ENCODE measurements around the gene MTOR. TPM values are rescaled to one million over a fixed set of nuclear protein-coding genes. Genes with fewer than 3 reads are reported as not detected.
"Not testable (repeated sequence)": the region's sequence is repeated elsewhere in the genome, so short reads cannot be mapped to it uniquely, and the experiment has no call there.

MTOR gene
- total RNA-seq = 10 to 100 TPM; 43.9 to 45.9 TPM
- polyA plus RNA-seq = 1 to 10 TPM; 3.5 to 7.2 (median 4.7) TPM
- total RNA-seq = 143 to 238 (median 185) reads per million in 6 experiments

DNA sequence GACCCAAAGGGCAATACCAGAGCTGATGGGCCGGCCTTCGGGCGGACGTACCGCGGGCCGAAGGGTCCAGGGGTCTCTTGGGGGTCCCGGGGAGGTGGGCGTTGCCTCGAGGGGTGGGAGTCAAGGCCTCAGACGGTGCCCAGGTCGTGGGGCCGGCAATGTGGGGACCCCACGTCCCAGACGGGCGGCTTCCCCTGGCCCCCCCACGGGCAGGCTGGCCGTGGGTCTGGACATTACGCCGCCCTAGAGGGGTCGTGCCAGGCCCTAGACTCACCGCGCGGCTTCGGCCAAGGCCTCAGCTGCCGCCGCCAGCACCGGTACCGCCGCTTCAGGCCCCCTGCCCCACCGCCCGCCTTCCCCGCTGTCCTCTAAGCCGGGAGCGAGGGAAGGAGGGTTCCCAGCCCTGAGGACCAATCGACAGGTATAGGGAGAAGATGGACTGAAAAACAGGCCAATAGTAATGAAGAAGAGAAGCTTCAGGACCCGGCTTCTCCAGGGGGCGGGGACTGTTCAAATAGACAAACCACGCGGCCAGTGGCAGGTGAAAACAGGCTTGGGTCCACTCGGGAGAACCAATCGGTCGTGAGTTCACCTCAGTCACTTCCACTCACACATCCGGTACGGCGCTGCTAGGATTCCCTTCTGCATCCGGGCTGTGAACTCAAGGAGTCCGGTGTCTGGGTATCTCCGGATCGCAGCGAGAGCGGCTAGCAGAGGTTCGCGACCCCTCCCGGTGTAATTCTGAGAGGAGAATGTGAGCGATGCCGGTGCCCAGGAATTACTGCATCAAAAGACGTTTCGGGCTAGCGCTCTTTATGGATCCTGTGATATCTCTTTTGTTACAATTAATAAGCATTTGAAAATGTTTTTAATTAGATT lies at the start of gene MTOR:
TSS of gene MTOR (minus strand) at position 381 of the 879 bp plus-strand sequence. CDS start 3,142 bp downstream, outside the sequence.
- POLR2A ChIA-PET = interaction anchor here (0.9 to 4.6 kb wide), 16 partner anchors 9 to 647 kb away, joined by 3 to 57 read pairs (median 5); partner anchors contain the start of genes EXOSC10, FBXO6, SRM and TARDBP
- ATAC-seq = peak; percentile 98
- H3K27ac Mint-ChIP-seq = peak within 1 kb of the TSS; percentile 73 to 96 (median 92)
- H3K36me3 Mint-ChIP-seq = peaks cover 0 to 23% (median 6%) of the 10 kb centered on the region in 3 donors
- peaks cover 4 to 20% (median 17%) of the 10 kb centered on the region in 4 donors for H3K4me1 Mint-ChIP-seq
- H3K9me3 Mint-ChIP-seq = no peaks in the 10 kb centered on the region
- peaks cover 0 to 2% (median 0%) of the 10 kb centered on the region in 5 donors for H3K27me3 Mint-ChIP-seq
- peak within 1 kb of the TSS; percentile 87 to 96 (median 91) for H3K4me3 Mint-ChIP-seq
- DNase-seq = peak; percentile 83 to 99 (median 98)

DNA sequence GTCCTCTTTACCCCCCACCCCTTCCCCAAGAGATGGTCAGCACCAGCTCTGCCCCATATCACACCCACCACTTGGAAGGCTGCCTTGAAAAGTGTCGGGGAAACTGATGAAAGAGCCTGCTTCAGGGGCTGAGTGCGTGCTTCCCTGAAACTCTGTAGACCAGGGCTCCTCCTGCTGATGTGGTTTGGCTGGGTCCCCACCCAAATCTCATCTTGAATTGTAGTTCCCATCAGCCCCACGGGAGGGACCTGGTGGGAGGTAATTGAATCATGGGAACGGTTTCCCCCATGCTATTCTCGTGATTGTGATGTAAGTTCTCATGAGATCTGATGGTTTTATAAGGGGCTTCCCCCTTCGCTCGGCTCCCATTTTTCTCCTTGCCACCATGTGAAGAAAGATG lies 47.0 kb upstream of the MTOR start:
- H3K27ac Mint-ChIP-seq = no peak overlapping the region
- ATAC-seq (no peak), DNase-seq (no peak)
- H3K4me3 Mint-ChIP-seq = no peak overlapping the region
- POLR2A ChIA-PET = no interaction called here
- peaks cover 4 to 7% (median 5%) of the 10 kb centered on the region in 4 donors for H3K4me1 Mint-ChIP-seq
- no peaks in the 10 kb centered on the region for H3K9me3 Mint-ChIP-seq
- H3K27me3 Mint-ChIP-seq = peaks cover 0 to 3% (median 0%) of the 10 kb centered on the region in 5 donors
- H3K36me3 Mint-ChIP-seq = no peaks in the 10 kb centered on the region

DNA sequence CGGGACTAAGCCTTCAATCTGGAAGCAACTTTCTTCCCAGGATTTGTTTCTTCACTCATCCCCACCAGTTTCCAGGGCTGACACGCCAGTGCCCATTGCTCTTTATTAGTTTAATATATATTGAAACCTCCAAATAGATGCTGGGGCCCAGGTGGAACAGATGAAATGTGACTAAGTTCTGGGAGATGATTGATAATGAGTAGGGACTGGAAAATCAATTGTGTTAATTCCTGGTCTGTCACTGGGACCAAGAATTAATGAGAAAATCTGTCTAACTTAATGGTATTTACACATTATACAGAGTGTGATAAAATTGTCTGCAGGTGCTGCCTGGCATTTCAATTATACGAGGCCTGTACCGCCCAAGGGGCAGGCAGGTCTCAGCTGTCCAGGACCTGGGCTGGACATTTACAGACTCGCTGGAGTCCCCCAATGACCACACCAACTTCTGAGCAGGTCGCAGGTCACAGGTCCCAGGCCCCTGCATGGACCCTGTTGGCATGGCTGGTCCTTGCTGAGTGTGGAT lies 46.4 kb upstream of the MTOR start:
- Mint-ChIP-seq H3K9me3 (no peaks in the 10 kb centered on the region), H3K4me1 (peaks cover 4 to 7% (median 5%) of the 10 kb centered on the region in 4 donors), H3K27me3 (peaks cover 0 to 3% (median 0%) of the 10 kb centered on the region in 5 donors), H3K4me3 (no peak overlapping the region), H3K27ac (peak overlapping the region in 1 of 10 donors; percentile 53), H3K36me3 (no peaks in the 10 kb centered on the region)
- no peak for ATAC-seq
- no peak for DNase-seq
- POLR2A ChIA-PET = no interaction called here

DNA sequence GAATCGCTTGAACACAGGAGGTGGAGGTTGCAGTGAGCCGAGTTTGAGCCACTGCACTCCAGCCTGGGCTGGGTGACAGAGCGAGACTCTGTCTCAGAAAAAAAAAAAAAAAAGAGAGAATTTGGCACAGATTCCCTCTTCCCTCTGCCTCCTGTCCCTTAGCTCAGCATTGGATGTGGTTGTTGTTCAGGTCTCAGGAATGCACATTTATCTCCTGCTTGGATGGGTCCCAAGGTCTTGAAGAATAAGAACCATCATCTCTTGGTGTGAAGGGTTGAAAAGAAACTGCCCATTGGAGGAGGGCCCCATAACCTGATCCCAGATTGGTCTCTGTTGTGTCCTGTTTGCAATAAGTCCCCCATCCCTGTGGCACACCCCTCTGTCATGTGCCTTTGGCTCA lies 45.5 kb upstream of the MTOR start:
- Mint-ChIP-seq H3K4me1 (peaks cover 4 to 7% (median 5%) of the 10 kb centered on the region in 4 donors), H3K4me3 (no peak overlapping the region), H3K9me3 (no peaks in the 10 kb centered on the region), H3K27me3 (peaks cover 0 to 3% (median 0%) of the 10 kb centered on the region in 5 donors), H3K36me3 (no peaks in the 10 kb centered on the region), H3K27ac (no peak overlapping the region)
- POLR2A ChIA-PET = no interaction called here
- ATAC-seq (no peak), DNase-seq (no peak)

DNA sequence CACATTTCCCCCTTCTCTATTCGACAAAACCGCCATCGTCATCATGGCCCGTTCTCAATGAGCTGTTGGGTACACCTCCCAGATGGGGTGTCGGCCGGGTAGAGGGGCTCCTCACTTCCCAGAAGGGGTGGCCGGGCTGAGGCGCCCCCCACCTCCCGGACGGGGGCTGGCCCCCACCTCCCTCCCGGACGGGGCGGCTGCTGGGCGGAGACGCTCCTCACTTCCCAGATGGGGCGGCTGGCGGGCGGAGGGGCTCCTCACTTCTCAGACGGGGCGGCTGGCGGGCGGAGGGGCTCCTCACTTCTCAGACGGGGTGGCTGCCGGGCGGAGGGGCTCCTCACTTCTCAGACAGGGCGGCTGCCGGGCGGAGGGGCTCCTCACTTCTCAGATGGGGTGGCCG lies 43.2 kb upstream of the MTOR start:
- ATAC-seq, H3K9me3 Mint-ChIP-seq, DNase-seq, H3K4me1 Mint-ChIP-seq, H3K4me3 Mint-ChIP-seq, POLR2A ChIA-PET, H3K27me3 Mint-ChIP-seq, H3K36me3 Mint-ChIP-seq, H3K27ac Mint-ChIP-seq: not testable (repeated sequence)

DNA sequence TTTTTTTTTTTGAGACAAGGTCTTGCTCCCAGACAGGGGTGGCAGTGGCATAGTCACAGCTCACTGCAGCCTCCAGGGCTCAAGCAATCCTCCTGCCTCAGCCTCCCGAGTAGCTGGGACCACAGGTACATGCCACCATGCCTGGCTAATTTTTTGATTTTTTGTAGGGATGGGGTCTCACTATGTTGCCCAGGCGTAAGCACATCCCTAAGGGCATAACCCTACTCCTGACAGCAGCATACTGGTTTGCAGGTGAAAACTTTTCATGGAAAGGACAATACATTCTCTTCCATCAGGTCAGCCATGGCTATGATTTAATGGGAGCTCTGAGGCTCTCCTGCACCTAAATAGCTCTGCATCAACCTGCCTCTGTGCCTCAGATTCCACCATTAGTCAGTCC lies 40.0 kb upstream of the MTOR start:
- Mint-ChIP-seq H3K4me1 (peaks cover 0 to 8% (median 2%) of the 10 kb centered on the region in 4 donors), H3K36me3 (no peaks in the 10 kb centered on the region), H3K9me3 (no peaks in the 10 kb centered on the region), H3K27me3 (no peaks in the 10 kb centered on the region), H3K27ac (peak overlapping the region in 2 of 10 donors; percentile 4 to 15), H3K4me3 (no peak overlapping the region)
- ATAC-seq (no peak), DNase-seq (no peak)
- POLR2A ChIA-PET = interaction anchor here (0.7 kb wide), 2 partner anchors 50 to 203 kb away, joined by 3 to 4 read pairs; partner anchors contain the start of gene EXOSC10

DNA sequence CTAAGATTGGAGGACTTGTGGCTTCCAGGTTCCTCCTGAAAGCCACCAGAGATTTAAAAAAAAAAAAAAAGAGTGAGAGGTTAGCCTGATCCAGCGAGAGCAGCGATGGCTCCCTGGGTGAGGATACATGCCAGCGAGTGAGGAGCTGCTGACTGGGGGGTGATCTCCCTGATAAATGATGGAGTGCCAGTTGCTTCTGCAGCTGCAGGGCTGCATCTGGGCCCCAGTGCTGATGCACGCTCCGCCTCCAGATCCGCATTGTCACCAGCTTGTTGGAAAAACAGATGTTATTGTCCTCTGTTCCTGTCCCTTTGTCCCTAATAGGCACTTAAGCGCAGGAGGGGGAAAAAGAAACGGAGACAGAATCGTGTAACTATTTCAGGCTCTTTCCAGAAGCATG lies 39.2 kb upstream of the MTOR start:
- Mint-ChIP-seq H3K36me3 (no peaks in the 10 kb centered on the region), H3K9me3 (no peaks in the 10 kb centered on the region), H3K4me3 (no peak overlapping the region), H3K4me1 (peaks cover 0 to 9% (median 4%) of the 10 kb centered on the region in 4 donors), H3K27me3 (no peaks in the 10 kb centered on the region), H3K27ac (peak overlapping the region in 1 of 10 donors; percentile 14)
- ATAC-seq = no peak
- DNase-seq = peak in 1 of 10 donors; percentile 36
- POLR2A ChIA-PET = interaction anchor here (0.5 to 0.7 kb wide), 3 partner anchors 116 to 287 kb away, joined by 4 read pairs; partner anchors contain the start of gene EXOSC10

GRCh38 chr1:11299225-11299574 lies 36.8 kb upstream of the MTOR start:
- ATAC-seq (no peak), DNase-seq (peak in 1 of 10 donors; percentile 34)
- H3K27me3 Mint-ChIP-seq = no peaks in the 10 kb centered on the region
- peak overlapping the region in 3 of 10 donors; percentile 31 to 34 (median 34) for H3K27ac Mint-ChIP-seq
- H3K4me3 Mint-ChIP-seq = no peak overlapping the region
- H3K36me3 Mint-ChIP-seq = peaks cover 0 to 2% (median 0%) of the 10 kb centered on the region in 3 donors
- POLR2A ChIA-PET = no interaction called here
- H3K4me1 Mint-ChIP-seq = peaks cover 18 to 27% (median 20%) of the 10 kb centered on the region in 4 donors
- H3K9me3 Mint-ChIP-seq = no peaks in the 10 kb centered on the region

DNA sequence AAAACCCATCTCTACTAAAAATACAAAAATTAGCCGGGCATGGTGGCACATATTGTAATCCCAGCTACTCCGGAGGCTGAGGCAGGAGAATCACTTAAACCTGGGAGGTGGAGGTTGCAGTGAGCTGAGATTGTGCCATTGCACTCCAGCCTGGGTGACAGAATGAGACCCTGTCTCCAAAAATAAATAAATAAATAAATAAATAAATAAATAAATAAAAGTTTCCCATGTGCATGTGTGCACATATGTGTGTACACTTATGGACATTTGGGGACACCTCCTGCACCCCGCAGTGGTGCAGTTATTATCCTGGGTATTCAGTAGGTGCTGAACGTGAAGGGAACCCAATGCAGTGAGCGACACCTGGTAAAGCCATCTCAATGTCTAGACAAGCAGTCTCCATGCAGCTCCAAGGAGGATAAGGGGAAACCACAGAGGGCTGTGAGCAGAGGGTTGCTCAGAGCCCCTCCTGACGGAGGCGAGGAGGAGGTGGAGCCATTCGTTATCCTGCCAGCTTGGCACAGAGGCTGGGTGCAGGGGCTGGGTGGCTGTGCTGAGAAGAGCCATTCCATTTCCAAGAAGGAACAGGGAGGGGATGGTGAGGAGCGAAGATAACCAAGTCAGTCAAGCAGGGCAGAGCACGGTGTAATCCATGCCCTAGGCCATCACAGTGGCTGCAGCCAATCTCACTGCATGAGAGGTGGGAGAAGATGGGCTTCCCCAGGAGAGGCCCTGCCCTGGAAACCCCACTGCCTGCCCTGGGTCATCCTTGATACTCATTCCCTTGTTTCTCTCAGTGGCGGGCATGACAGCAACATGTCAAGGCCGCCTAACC lies 36.3 kb upstream of the MTOR start:
- peak in 1 of 10 donors; percentile 11 for DNase-seq
- no peak for ATAC-seq
- peak overlapping the region in 2 of 10 donors; percentile 11 to 31 for H3K27ac Mint-ChIP-seq
- no peaks in the 10 kb centered on the region for H3K9me3 Mint-ChIP-seq
- H3K4me1 Mint-ChIP-seq = peaks cover 18 to 29% (median 20%) of the 10 kb centered on the region in 4 donors
- H3K36me3 Mint-ChIP-seq = peaks cover 0 to 5% (median 0%) of the 10 kb centered on the region in 3 donors
- no peaks in the 10 kb centered on the region for H3K27me3 Mint-ChIP-seq
- POLR2A ChIA-PET = no interaction called here
- H3K4me3 Mint-ChIP-seq = no peak overlapping the region

GRCh38 chr1:11297774-11298173 lies 35.4 kb upstream of the MTOR start:
- ATAC-seq, POLR2A ChIA-PET, H3K36me3 Mint-ChIP-seq, H3K9me3 Mint-ChIP-seq, H3K4me3 Mint-ChIP-seq, H3K27me3 Mint-ChIP-seq: not testable (repeated sequence)
- H3K27ac Mint-ChIP-seq = peak overlapping the region in 3 of 10 donors; percentile 60 to 89 (median 69)
- peaks cover 20 to 34% (median 23%) of the 10 kb centered on the region in 4 donors for H3K4me1 Mint-ChIP-seq
- DNase-seq = peak in 1 of 10 donors; percentile 18

DNA sequence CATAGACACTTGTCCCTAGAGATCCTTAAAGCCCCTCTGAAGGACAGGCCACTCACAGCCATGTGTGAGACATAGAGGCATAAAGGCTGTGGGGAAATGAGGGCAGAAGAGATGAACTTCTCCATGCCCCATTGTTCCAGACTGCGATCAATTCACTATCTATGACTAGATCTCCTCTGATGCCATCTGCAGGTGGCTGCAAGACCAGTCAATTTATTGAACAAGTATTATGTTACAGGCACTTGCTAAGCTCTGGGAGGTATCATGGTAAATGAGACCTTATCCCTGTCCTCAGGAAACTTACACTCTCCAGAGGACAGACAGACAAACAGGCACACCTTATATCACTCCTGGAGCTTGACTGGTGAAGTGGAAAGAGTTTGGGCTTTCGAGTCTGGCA lies 33.6 kb upstream of the MTOR start:
- Mint-ChIP-seq H3K4me3 (no peak overlapping the region), H3K27ac (peak overlapping the region; percentile 25 to 93 (median 76)), H3K9me3 (no peaks in the 10 kb centered on the region), H3K4me1 (peaks cover 28 to 49% (median 40%) of the 10 kb centered on the region in 4 donors), H3K36me3 (peaks cover 0 to 16% (median 8%) of the 10 kb centered on the region in 3 donors), H3K27me3 (no peaks in the 10 kb centered on the region)
- POLR2A ChIA-PET = interaction anchor here (0.8 to 1.5 kb wide), 3 partner anchors 22 to 54 kb away, joined by 3 to 5 read pairs (median 3); no protein-coding TSS in a partner anchor
- peak in 5 of 10 donors; percentile 4 to 60 (median 30) for DNase-seq
- ATAC-seq = peak in 1 of 2 donors; percentile 25

- no peaks in the 10 kb centered on the region for H3K9me3 Mint-ChIP-seq
- POLR2A ChIA-PET = interaction anchor here (0.5 to 1.5 kb wide), 2 partner anchors 13 to 34 kb away, joined by 3 read pairs; no protein-coding TSS in a partner anchor
- peaks cover 0 to 26% (median 9%) of the 10 kb centered on the region in 3 donors for H3K36me3 Mint-ChIP-seq
- peak overlapping the region in 7 of 10 donors; percentile 16 to 58 (median 44) for H3K4me3 Mint-ChIP-seq
- DNase-seq = peak in 1 of 10 donors; percentile 42
- peak in 1 of 2 donors; percentile 66 for ATAC-seq
- no peaks in the 10 kb centered on the region for H3K27me3 Mint-ChIP-seq
- H3K27ac Mint-ChIP-seq = peak overlapping the region; percentile 42 to 93 (median 88)
- peaks cover 34 to 54% (median 45%) of the 10 kb centered on the region in 4 donors for H3K4me1 Mint-ChIP-seq
These were observed 32.6 kb upstream of the MTOR start for GRCh38 chr1:11294951-11295350.

All from naive thymus-derived CD8-positive, alpha-beta T cell (primary cell).